Measurements from ENCODE around the gene DENND6B.

Gene DENND6B

DNA sequence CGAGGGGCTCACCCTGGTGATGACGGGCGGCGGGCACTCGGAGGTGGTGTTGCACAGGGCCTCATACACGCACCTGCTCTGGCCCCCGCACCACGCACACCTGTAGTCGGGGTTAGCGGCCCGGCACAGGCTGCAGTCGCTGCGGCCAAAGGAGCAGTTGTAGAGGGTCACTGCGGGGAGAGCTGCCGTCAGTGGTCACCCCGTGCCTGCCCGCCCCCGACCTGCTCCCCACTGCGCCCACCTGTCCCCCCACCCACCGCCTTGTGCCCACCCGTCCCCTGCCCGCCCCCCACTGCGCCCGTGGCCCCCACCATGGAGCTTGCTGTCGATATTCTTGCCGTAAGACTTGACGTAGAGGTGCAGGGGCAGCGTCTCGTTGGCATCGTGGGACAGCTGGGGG is 43.0 kb downstream of the DENND6B start:
- no peak overlapping the region for H3K27ac ChIP-seq
- no peak for TF ChIP-seq CTCF (conservative IDR thresholded peaks at IDR 0.05)

DNA sequence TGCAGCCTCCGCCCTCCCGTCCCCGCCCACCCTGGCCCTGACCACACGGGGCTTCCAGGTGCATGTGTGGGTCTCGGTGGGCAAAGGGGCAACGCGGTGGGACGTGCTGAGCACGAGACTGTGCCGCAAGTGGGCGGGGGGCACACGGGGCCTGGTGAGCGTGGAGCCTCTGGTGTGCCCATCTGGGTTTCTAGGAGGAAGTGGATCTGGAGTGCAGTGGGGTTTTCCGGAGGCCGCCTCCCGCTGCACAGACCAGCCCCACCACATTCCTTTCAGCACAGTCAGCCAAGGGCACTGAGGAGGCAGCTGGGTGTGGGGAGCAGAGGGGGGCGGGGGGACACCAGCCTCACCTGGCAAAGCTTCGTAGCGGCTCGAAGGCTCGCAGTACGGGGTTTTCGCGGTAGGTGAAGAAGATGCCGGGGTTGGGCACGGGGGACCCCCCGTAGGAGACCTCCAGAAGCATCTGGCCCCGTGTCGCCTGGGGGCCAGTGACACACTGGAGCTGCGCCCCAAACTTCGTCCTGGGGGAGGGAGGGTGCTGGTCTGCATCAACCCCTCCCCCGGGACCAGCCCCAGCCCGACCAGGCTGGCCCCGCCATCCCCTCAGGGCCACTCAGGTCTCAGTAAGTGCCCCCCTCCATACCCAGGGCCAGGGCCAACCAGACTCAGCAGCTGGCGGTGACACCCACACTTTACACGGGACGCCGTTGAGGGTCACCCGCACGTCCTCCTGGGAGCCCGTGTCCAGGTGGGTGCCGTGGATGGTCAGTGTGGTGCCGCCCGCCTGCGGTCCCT is 44.3 kb downstream of the DENND6B start:
- no peak overlapping the region for H3K27ac ChIP-seq
- TF ChIP-seq CTCF (conservative IDR thresholded peaks at IDR 0.05), result no peak

GRCh38 chr22:50281957-50282356 is 44.9 kb downstream of the DENND6B start:
- H3K27ac ChIP-seq, result no peak overlapping the region

DNA sequence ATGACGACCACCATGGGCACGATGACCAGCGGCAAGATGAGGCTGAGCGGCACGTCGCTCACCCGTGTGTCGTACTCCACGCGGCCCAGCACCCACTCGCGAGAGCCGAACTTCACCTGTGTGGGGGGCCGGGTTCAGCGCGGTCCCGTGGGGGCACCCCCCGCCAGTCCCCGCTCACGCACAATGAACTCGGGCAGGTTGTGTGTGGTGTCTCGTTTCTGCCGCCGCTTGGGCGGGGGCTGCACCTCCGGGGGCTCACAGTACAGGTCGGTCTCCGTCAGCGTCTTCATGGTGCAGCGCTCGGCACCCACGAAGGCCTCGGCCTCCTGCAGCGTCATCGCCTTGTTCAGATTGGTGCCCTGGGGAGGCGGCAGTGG is 45.4 kb downstream of the DENND6B start:
- H3K27ac ChIP-seq, result no peak overlapping the region
- TF ChIP-seq CTCF (conservative IDR thresholded peaks at IDR 0.05), result no peak

More at GRCh38 chr22:50281957-50282356, 44.9 kb downstream of the DENND6B start:
- no peak for TF ChIP-seq CTCF (conservative IDR thresholded peaks at IDR 0.05)

DNA sequence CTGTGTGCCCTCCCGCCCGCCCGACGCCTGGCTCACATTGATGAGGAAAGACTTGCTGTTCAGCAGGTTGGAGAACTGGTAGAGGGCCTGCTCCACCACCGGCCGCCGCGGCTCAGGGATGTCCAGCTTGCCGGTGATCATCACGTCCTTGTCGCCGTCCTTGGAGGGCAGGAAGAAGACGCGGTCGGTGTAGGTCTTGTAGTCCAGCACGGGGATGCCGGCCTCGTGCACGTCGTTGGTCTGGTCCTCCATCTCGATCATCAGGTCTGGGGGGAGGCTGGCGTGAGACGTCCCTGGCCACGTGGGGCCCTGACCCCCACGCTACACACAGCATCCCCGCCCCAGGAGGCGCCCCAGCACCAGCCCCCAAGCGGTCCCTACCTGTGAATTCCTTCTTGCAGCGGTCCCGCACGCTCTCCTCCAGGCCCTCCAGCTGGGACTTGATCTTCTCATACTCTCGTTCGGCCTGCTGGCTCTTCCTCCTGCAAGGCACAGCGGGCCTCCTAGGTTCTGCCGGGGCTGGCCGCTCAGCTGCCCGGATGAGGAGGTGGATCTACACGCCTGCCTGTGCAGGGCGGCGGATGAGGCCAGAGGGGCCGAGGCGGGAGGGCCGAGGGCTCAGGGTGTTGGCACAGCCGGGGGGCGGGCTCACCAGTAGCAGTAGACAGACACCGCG is 46.0 kb downstream of the DENND6B start:
- no peak for TF ChIP-seq CTCF (conservative IDR thresholded peaks at IDR 0.05)
- no peak overlapping the region for H3K27ac ChIP-seq

- no peak overlapping the region for H3K27ac ChIP-seq
Observed at GRCh38 chr22:50280022-50280707, 46.6 kb downstream of the DENND6B start.

More at GRCh38 chr22:50280022-50280707, 46.6 kb downstream of the DENND6B start:
- no peak for TF ChIP-seq CTCF (conservative IDR thresholded peaks at IDR 0.05)
